GM21390 (cell line): ENCODE measurements around the gene SPHK2.
"Not testable (repeated sequence)": the region's sequence is repeated elsewhere in the genome, so short reads cannot be mapped to it uniquely, and the experiment has no call there.

Experiments
- ATAC-seq: cut with Tn5 transposase; IDR thresholded peaks from one replicate; pipeline ENCODE4 v1.9.1; 2021; ENCODE audit not compliant: unreplicated experiment

Gene SPHK2

DNA sequence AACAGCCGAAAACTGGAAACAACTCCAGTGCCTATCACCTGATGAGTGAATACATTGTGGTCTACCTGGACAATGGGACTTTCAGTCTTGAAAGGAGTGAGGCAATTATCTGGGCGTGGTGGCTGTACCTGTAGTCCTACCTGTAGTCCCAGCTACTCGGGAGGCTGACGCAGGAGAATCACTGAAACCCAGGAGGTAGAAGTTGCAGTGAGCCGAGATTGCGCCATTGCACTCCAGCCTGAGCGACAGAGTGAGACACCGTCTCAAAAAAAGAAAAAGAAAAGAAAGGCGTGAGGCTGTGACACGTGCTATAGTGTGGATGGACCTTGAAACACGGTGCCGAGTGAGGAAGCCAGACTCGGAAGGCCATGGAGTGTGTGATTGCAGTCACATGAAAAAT, 57.6 kb downstream of the SPHK2 start:
- no peak for ATAC-seq

DNA sequence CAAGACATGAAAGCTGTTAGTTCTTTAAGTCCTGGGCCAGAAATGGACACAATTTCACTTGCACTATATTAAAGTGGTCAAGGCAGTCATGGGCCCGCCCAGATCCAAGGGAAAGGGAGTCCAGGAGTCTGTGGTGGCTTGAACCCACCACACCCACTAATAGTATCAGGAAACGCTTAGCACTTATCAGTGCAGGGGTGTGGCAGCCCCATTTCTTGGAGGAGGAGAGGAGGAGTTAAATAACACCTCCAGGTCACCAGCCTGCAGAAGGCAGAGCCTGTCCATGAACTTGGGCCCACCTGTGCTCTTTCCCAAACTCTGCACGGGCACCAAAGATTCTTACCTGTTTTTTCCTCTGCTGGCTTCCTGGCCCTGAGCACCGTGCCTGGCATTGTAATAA, 58.9 kb downstream of the SPHK2 start:
- ATAC-seq, result no peak

DNA sequence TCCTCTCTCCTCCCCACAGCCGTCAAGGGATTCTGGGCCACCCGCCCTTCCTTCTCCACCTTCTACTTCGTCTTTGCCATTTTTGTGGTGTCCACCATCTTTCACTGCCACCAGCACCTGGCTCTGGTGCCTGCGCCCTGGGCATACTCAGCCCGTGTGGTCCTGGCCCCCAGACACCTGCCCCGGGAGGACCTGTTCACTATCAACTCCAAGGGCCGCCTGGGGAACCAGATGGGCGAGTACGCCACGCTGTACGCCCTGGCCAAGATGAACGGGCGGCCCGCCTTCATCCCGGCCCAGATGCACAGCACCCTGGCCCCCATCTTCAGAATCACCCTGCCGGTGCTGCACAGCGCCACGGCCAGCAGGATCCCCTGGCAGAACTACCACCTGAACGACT, 60.7 kb downstream of the SPHK2 start:
- not testable (repeated sequence) for ATAC-seq
